Peyer's patch (tissue), 4 donors: Measurements from ENCODE around the gene FBRSL1.

Experiments
- POLR2A ChIP-seq, 2 donors: fragments of 450-650 bp; IDR thresholded peaks; one replicate each; pipeline ENCODE4 v1.5.1; 2017; ENCODE audit warnings: antibody characterized with exemption in 2 of 2, mild to moderate bottlenecking in 2 of 2, moderate library complexity in 2 of 2
- TF ChIP-seq, protein P1 (sequence below), 6 experiments: fragments of 450-650 bp in 4 of 6; fragments of 200-600 bp in 2 of 6; sonication (generic) in 1 of 6; IDR thresholded peaks; one replicate each; pipeline ENCODE4 v1.5.1; 2017 to 2019; ENCODE audit warnings: antibody characterized with exemption in 6 of 6, mild to moderate bottlenecking in 3 of 6, moderate library complexity in 1 of 6

DNA sequence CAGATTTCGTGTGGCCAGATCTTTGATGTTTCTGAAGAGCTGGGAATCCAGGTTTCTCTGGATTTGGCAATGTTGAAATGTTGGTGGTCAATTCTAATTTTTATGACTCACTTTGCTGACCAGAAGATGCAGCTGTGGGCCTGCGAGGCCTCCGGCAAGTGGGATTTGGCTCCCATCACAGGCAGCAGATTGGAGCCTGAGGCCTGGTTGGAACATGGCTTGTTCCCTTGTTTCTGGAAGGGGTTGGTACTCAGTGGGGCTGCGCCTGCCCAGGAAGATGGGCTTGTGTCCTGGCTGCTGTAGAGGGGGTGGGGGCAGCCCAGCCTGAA lies 23.1 kb downstream of the FBRSL1 start:
- TF ChIP-seq, protein P1, sequence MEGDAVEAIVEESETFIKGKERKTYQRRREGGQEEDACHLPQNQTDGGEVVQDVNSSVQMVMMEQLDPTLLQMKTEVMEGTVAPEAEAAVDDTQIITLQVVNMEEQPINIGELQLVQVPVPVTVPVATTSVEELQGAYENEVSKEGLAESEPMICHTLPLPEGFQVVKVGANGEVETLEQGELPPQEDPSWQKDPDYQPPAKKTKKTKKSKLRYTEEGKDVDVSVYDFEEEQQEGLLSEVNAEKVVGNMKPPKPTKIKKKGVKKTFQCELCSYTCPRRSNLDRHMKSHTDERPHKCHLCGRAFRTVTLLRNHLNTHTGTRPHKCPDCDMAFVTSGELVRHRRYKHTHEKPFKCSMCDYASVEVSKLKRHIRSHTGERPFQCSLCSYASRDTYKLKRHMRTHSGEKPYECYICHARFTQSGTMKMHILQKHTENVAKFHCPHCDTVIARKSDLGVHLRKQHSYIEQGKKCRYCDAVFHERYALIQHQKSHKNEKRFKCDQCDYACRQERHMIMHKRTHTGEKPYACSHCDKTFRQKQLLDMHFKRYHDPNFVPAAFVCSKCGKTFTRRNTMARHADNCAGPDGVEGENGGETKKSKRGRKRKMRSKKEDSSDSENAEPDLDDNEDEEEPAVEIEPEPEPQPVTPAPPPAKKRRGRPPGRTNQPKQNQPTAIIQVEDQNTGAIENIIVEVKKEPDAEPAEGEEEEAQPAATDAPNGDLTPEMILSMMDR (IDR thresholded peaks at IDR 0.05), result no peak
- no peak for TF ChIP-seq POLR2A (IDR thresholded peaks at IDR 0.05)
